ENCODE results near the gene ADAMTS9.

- TF ChIP-seq, protein P1, sequence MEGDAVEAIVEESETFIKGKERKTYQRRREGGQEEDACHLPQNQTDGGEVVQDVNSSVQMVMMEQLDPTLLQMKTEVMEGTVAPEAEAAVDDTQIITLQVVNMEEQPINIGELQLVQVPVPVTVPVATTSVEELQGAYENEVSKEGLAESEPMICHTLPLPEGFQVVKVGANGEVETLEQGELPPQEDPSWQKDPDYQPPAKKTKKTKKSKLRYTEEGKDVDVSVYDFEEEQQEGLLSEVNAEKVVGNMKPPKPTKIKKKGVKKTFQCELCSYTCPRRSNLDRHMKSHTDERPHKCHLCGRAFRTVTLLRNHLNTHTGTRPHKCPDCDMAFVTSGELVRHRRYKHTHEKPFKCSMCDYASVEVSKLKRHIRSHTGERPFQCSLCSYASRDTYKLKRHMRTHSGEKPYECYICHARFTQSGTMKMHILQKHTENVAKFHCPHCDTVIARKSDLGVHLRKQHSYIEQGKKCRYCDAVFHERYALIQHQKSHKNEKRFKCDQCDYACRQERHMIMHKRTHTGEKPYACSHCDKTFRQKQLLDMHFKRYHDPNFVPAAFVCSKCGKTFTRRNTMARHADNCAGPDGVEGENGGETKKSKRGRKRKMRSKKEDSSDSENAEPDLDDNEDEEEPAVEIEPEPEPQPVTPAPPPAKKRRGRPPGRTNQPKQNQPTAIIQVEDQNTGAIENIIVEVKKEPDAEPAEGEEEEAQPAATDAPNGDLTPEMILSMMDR (IDR thresholded peaks at IDR 0.05 in 8 of 11, conservative IDR thresholded peaks at IDR 0.05 in 3 of 11) = no peak
- TF ChIP-seq POLR2A (IDR thresholded peaks at IDR 0.05) = no peak
- no peak for TF ChIP-seq POLR2AphosphoS5 (IDR thresholded peaks at IDR 0.05)
Observed at GRCh38 chr3:64627042-64627441, 60.8 kb downstream of the ADAMTS9 start.
